Vagina (tissue), 2 donors: ENCODE data around the gene IL1RAPL1. TPM values are rescaled to one million over a fixed set of nuclear protein-coding genes. Genes with fewer than 3 reads are reported as not detected.

ENCODE experiments used
- DNase-seq, 2 donors: peaks; one replicate each; pipeline ENCODE4 v3.0.0-alpha.2; 2017; ENCODE audit errors: extremely low spot score in 2 of 2
- H3K27ac ChIP-seq: fragments of 200-600 bp; sonication (generic); one replicate; pipeline ENCODE4 v1.5.1; 2019
- H3K27me3 ChIP-seq: fragments of 200-600 bp; sonication (generic); one replicate; pipeline ENCODE4 v1.5.1; 2019
- H3K36me3 ChIP-seq, 2 donors: fragments of 200-600 bp; sonication (generic); one replicate each; pipeline ENCODE4 v1.5.1; 2017 to 2019
- H3K4me1 ChIP-seq: fragments of 200-600 bp; sonication (generic); one replicate; pipeline ENCODE4 v1.5.1; 2019
- H3K4me3 ChIP-seq, 2 donors: fragments of 200-600 bp; sonication (generic); 1 replicate in 1 of 2; 2 replicates in 1 of 2; pipeline ENCODE4 v1.5.1; 2016 to 2019
- H3K9me3 ChIP-seq: fragments of 200-600 bp; sonication (generic); one replicate; pipeline ENCODE4 v1.5.1; 2019
- CTCF ChIP-seq, 3 experiments: fragments of 450-650 bp in 2 of 3; fragments of 200-600 bp in 1 of 3; sonication (generic) in 1 of 3; IDR thresholded peaks; one replicate each; pipeline ENCODE4 v1.5.1; 2017 to 2019; ENCODE audit warnings: antibody characterized with exemption in 3 of 3, mild to moderate bottlenecking in 2 of 3, moderate library complexity in 2 of 3
- POLR2A ChIP-seq, 2 donors: fragments of 450-650 bp; IDR thresholded peaks; one replicate each; pipeline ENCODE4 v1.6.1; 2017; ENCODE audit warnings: antibody characterized with exemption in 2 of 2, mild to moderate bottlenecking in 2 of 2, moderate library complexity in 2 of 2
- POLR2AphosphoS5 ChIP-seq, 2 donors: sonication (generic); formaldehyde crosslinking; IDR thresholded peaks; one replicate each; pipeline ENCODE4 v1.9.0; 2017; ENCODE audit warnings: antibody characterized with exemption in 2 of 2, mild to moderate bottlenecking in 2 of 2, low read depth in 1 of 2; ENCODE audit not compliant: insufficient read depth in 1 of 2
- intact Hi-C: fragments of 100-400 bp; cut with DNase I; formaldehyde crosslinking; loops from one replicate; pipeline ENCODE4 v1.15.1; 2023
- total RNA-seq: library from RNA; depleted of rRNA; stranded (reverse); fragments of >200 nt; gene quantifications from one replicate; pipeline ENCODE4 v1.2.3, GENCODE V29; 2016

IL1RAPL1 gene
- total RNA-seq, 1 donor from 2014 or later = not detected

- intact Hi-C loops = loop anchor here (10.0 kb wide), 1 partner anchor 1306 kb away; no protein-coding TSS in a partner anchor
- no peak for DNase-seq
- Histone ChIP-seq H3K4me3 (no peak overlapping the region), H3K27me3 (no peaks in the 10 kb centered on the region), H3K36me3 (no peaks in the 10 kb centered on the region), H3K9me3 (no peaks in the 10 kb centered on the region), H3K27ac (no peak overlapping the region), H3K4me1 (no peaks in the 10 kb centered on the region)
- TF ChIP-seq POLR2AphosphoS5 (IDR thresholded peaks at IDR 0.05; ENCODE audit: insufficient read depth in 1 of 2, low read depth in 1 of 2) (no peak), CTCF (IDR thresholded peaks at IDR 0.05) (no peak), POLR2A (IDR thresholded peaks at IDR 0.05) (no peak)
Observed at GRCh38 chrX:29699239-29699638, 1112.0 kb downstream of the IL1RAPL1 start.

GRCh38 chrX:29707088-29707487 lies 1119.8 kb downstream of the IL1RAPL1 start:
- Histone ChIP-seq H3K4me1 (no peaks in the 10 kb centered on the region), H3K36me3 (no peaks in the 10 kb centered on the region), H3K9me3 (no peaks in the 10 kb centered on the region), H3K4me3 (no peak overlapping the region), H3K27me3 (no peaks in the 10 kb centered on the region), H3K27ac (no peak overlapping the region)
- no peak for TF ChIP-seq POLR2A (IDR thresholded peaks at IDR 0.05)
- TF ChIP-seq POLR2AphosphoS5 (IDR thresholded peaks at IDR 0.05; ENCODE audit: insufficient read depth in 1 of 2, low read depth in 1 of 2) = no peak
- no peak for TF ChIP-seq CTCF (IDR thresholded peaks at IDR 0.05)
- intact Hi-C loops = no loop called here
- no peak for DNase-seq

- no peaks in the 10 kb centered on the region for H3K27me3 ChIP-seq
- TF ChIP-seq POLR2AphosphoS5 (IDR thresholded peaks at IDR 0.05; ENCODE audit: insufficient read depth in 1 of 2, low read depth in 1 of 2) = no peak
- no peak for TF ChIP-seq CTCF (IDR thresholded peaks at IDR 0.05)
- no peak for TF ChIP-seq POLR2A (IDR thresholded peaks at IDR 0.05)
- H3K4me1 ChIP-seq = no peaks in the 10 kb centered on the region
- no peak for DNase-seq
- no peaks in the 10 kb centered on the region for H3K36me3 ChIP-seq
- H3K9me3 ChIP-seq = no peaks in the 10 kb centered on the region
- intact Hi-C loops = no loop called here
- H3K4me3 ChIP-seq = no peak overlapping the region
- H3K27ac ChIP-seq = no peak overlapping the region
Observed at GRCh38 chrX:29721152-29721551, 1133.9 kb downstream of the IL1RAPL1 start.

GRCh38 chrX:29724316-29724715 lies 1137.1 kb downstream of the IL1RAPL1 start:
- intact Hi-C loops = no loop called here
- no peaks in the 10 kb centered on the region for H3K36me3 ChIP-seq

More at GRCh38 chrX:29724316-29724715, 1137.1 kb downstream of the IL1RAPL1 start:
- TF ChIP-seq POLR2A (IDR thresholded peaks at IDR 0.05) (no peak), POLR2AphosphoS5 (IDR thresholded peaks at IDR 0.05; ENCODE audit: insufficient read depth in 1 of 2, low read depth in 1 of 2) (no peak), CTCF (IDR thresholded peaks at IDR 0.05) (no peak)
- no peaks in the 10 kb centered on the region for H3K9me3 ChIP-seq
- no peaks in the 10 kb centered on the region for H3K27me3 ChIP-seq
- no peak overlapping the region for H3K27ac ChIP-seq
- H3K4me1 ChIP-seq = no peaks in the 10 kb centered on the region
- H3K4me3 ChIP-seq = no peak overlapping the region
- DNase-seq = no peak
